ELF-1 (cell line): ENCODE data around the gene ZNF606.

Experiments used
- DNase-seq: peaks from one replicate; pipeline ENCODE4 v3.0.0-alpha.2; 2016; ENCODE audit warnings: low read depth, low spot score

Gene ZNF606

GRCh38 chr19:57934820-57935665, 67.6 kb downstream of the ZNF606 start, which contains the start of gene ZNF418:
Gene ZNF418 (minus strand): TSS chr19:57935402. CDS start chr19:57933822, 1,580 bp downstream.
- DNase-seq, result peak; percentile 88

DNA sequence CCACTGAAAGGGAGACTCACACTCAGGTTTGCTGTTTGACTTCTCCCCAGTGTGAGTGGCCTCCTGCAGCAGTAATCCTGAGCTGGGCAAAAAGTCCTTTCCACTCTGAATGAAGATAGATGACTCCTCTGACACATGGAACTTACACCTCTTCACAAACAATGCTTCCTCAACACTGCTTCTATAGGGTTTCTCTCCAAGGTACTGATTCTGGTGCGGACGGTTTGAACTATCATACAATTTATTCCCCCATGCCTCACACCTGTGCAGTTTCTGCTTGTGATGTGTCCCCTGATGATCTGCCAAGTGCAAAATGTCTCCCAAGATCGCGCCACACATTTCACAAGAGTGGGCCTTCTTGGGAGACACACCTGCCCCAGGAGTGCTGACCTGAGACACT, 75.0 kb downstream of the ZNF606 start:
- DNase-seq, result no peak
